ENCODE results near the gene HIBADH.

GRCh38 chr7:27639851-27640250 is 22.8 kb downstream of the HIBADH start:
- TF ChIP-seq CTCF (IDR thresholded peaks at IDR 0.05) (no peak), ZFX (IDR thresholded peaks at IDR 0.05; ENCODE audit: borderline replicate concordance) (no peak)
